Posterior vena cava (tissue), 2 donors: Measurements from ENCODE around the gene ZNG1F. TPM values are rescaled to one million over a fixed set of nuclear protein-coding genes. Genes with fewer than 3 reads are reported as not detected.
"Not testable (repeated sequence)": the region's sequence is repeated elsewhere in the genome, so short reads cannot be mapped to it uniquely, and the experiment has no call there.

Source experiments
- DNase-seq: peaks from one replicate; pipeline ENCODE4 v3.0.0-alpha.2; 2020; ENCODE audit warnings: low spot score
- intact Hi-C, 2 donors: fragments of 100-400 bp; cut with DNase I; formaldehyde crosslinking; loops; one replicate each; pipeline versions ENCODE4 v1.14.1 to v1.14.2; 2022 to 2023
- total RNA-seq, 2 donors: library from RNA; stranded (reverse); fragmentation: NEBNext Ultra II Directional; extraction: Animal tissue kit (Norgen Biotek cat#: 25700); gene quantifications; one replicate each; pipeline ENCODE4 v1.2.1, GENCODE V29; 2021
- donor health status: DM: yes; HTN: yes; CAD: no.
- donor health status: DM: yes; HTN: yes; CAD: no.

ZNG1F gene
- total RNA-seq, 2 donors from 2014 or later, result 5.3 to 9.5 TPM

DNA sequence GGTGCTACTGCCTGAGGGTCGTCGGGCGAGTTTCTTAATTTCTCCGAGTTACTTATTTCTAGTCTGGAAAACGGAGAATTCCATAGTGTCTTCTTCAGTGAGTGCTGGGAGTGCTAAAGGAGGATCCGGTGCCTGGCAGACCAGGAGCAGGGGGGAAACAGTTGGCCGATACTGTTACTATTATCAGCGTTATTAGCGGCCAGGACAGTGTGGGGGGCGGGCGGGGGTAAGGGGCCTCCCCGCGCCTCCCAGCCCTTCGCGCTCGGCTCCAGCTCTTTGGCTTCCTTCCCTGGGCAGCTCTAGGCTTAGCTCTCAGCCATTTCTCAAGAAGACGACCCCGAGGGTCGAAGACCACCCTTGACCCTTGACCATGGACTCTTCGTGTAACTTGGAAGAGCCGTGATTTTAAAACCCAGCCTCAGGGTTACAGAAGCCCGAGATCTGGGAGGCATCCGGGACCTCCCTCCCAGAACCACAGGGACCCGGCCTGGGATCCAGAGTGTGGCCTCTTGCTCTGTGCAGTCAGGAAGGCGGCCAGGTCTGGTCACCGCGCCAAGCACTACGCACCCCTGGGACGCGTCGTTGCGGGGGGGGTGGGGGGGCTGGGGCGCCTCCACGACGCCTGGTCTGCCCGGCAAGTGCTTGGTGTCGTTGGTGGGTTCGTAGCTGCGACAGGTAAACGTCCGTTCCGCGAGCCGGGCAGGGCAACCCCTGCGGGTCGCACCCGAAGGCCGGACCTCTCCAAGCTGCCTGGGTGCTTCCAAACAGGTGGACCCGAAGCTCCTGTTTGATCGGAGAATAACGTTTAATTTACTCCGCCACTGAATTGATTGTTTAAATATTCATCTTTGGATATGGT, 64.6 kb downstream of the ZNG1F start:
- intact Hi-C loops, DNase-seq: not testable (repeated sequence)

- intact Hi-C loops, DNase-seq: not testable (repeated sequence)
Measured at GRCh38 chr9:41123812-41124211, 65.3 kb downstream of the ZNG1F start.

DNA sequence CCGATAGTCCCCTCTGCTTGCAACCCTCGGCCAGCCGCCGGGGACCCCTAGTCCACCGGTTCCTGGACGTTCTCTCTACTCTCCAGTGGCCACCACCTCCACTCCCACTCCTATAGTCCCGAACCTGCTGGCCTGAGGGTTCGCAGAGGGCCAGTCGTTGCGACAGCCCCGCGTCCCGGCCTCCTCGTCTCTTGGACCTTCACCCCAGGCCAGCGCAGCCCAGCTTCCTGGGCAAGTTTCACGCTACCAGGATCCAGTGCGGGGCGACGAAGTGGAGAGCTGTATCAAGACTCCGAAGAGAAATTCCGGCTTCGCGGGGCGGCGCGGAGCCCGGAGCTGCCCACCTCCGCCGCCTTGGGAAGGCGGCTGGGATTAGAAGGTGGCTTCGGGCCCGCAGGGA, 65.7 kb downstream of the ZNG1F start:
- DNase-seq, result peak; percentile 37
- intact Hi-C loops, result not testable (repeated sequence)

- intact Hi-C loops, DNase-seq: not testable (repeated sequence)
Measured at GRCh38 chr9:41120696-41121095, 68.4 kb downstream of the ZNG1F start.

- DNase-seq, intact Hi-C loops: not testable (repeated sequence)
Measured at GRCh38 chr9:41119719-41120118, 69.4 kb downstream of the ZNG1F start.

DNA sequence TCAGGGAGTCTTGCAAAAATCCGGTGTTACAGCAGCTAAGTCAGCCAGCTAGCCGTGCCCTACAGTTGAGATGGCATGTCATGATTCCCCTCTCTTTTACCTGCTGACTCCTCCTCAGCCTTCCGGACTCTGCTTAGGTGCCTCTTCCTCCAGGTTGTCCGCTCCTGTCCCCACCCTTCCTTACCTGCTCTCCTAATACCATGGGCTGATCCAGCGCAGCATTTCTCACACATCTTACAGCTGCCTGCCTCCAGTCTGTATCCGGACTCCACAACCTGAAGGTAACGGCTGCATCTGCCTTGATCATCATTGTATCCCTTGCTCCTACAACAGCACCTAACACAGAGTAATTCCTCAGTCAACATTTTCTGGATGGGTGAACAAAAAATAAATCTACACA, 69.8 kb downstream of the ZNG1F start:
- intact Hi-C loops, DNase-seq: not testable (repeated sequence)

- DNase-seq, intact Hi-C loops: not testable (repeated sequence)
Measured at GRCh38 chr9:41113348-41113747, 75.8 kb downstream of the ZNG1F start.

- intact Hi-C loops, DNase-seq: not testable (repeated sequence)
Measured at GRCh38 chr9:41111414-41111813, 77.7 kb downstream of the ZNG1F start.

GRCh38 chr9:41110913-41111312, 78.2 kb downstream of the ZNG1F start:
- intact Hi-C loops, result not testable (repeated sequence)
- DNase-seq, result peak; percentile 76

DNA sequence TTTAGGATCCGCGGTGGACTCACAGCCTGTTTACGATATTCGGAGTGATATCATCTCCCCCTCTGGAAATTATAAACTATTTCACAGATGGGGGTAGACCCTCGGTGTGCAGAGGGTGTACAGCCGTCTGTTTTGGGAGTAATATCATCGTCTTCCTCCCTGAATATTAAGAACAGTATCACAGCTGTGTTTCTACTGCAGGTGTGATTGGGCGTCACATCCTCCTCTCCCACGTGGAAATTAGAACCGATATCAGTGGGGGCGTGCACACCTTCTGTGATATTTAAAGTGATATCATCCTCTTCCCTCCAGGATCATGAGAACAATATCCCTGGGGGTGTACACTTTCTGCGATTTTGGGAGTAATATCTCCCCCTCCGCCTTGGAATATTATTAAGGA, 79.9 kb downstream of the ZNG1F start:
- intact Hi-C loops, DNase-seq: not testable (repeated sequence)

GRCh38 chr9:41108816-41109215, 80.3 kb downstream of the ZNG1F start:
- peak; percentile 75 for DNase-seq
- intact Hi-C loops, result not testable (repeated sequence)

- intact Hi-C loops, result not testable (repeated sequence)
Measured at GRCh38 chr9:41106472-41107116, 82.5 kb downstream of the ZNG1F start.

GRCh38 chr9:41105557-41106253, 83.4 kb downstream of the ZNG1F start:
- intact Hi-C loops, result not testable (repeated sequence)

More at GRCh38 chr9:41106472-41107116, 82.5 kb downstream of the ZNG1F start:
- not testable (repeated sequence) for DNase-seq

DNA sequence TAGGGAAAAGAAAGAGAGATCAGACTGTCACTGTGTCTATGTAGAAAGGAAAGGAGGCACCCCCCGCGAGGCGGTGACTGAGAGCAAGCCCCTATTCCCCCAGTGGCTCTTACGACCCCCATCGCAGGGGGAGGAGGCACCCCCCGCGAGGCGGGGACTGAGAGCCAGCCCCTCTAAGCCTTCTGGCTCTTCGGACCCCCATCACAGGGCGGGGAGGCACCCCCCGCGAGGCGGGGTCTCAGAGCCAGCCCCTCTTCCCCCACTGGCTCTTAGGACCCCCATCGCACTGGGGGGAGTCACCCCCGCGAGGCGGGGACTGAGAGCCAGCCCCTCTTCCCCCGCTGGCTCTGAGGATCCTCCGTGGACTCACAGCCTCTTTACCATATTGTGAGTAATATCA, 84.6 kb downstream of the ZNG1F start:
- DNase-seq, intact Hi-C loops: not testable (repeated sequence)

More at GRCh38 chr9:41105557-41106253, 83.4 kb downstream of the ZNG1F start:
- DNase-seq, result not testable (repeated sequence)

- intact Hi-C loops, DNase-seq: not testable (repeated sequence)
Measured at GRCh38 chr9:41100508-41100907, 88.6 kb downstream of the ZNG1F start.

DNA sequence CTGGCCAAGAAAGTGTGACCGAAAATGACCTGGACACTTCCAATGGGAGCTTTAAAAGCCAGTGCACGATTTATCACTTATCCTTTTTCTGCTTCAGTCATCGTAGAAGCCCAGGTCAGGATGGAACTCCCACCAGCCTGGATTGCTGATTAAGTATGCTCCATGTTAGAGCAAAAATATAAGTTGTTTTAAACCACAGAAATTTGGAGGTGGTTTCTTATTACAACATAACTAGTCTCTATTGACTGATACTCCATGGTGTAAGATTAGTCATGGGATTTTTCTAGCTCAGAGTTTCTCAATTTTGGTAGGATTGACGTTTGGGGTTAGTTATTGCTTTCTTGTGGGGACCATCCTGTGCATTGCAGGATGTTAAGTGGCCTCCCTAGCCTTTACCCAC, 90.4 kb downstream of the ZNG1F start:
- DNase-seq, intact Hi-C loops: not testable (repeated sequence)

GRCh38 chr9:41095060-41095459, 94.1 kb downstream of the ZNG1F start:
- DNase-seq, intact Hi-C loops: not testable (repeated sequence)

GRCh38 chr9:41094010-41094773, 94.9 kb downstream of the ZNG1F start:
- intact Hi-C loops, DNase-seq: not testable (repeated sequence)

DNA sequence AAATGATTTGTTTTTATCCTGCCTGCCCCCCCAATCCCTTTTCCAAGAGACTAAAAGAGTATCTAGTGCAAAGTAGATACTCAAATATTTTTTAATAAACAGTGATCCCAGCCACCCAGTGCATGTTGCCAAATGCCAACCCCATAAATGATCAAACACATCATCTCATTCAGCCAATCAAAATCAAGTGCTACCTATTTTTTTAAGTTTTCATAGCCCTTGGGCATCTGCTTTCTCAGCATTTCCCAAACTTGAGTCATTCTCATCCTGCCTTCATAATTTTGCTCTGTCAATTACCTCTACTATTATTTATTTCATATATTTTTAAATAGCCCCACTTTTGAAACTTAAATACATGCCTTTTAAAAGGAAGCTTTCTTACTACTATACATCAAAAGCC, 98.2 kb downstream of the ZNG1F start:
- intact Hi-C loops, DNase-seq: not testable (repeated sequence)
